Measurements from ENCODE around the gene CMTM3.
"Not testable (repeated sequence)": the region's sequence is repeated elsewhere in the genome, so short reads cannot be mapped to it uniquely, and the experiment has no call there.

CMTM3 gene

DNA sequence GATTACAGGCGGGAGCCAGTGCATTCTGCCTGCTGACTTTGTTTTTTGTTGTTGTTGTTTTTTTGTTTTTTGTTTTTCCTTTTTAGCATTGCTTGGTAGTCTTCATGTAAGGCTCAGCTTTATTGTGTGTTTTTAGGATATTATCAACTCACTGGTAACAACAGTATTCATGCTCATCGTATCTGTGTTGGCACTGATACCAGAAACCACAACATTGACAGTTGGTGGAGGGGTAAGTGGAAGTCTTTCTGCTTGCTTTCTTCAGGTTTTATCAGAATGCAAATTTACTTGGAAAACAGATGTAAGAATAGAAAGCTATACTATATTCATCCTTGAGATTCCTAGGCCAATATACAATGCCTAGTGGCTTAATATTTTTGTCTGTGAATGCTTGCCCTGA, 41.5 kb upstream of the CMTM3 start:
- Histone ChIP-seq H3K4me1 (ENCODE audit: low read depth, poor library complexity, severe bottlenecking) (peaks cover 6% of the 10 kb centered on the region), H3K36me3 (ENCODE audit: insufficient read depth) (no peaks in the 10 kb centered on the region), H4K20me1 (ENCODE audit: insufficient read depth) (no peaks in the 10 kb centered on the region), H2AFZ (ENCODE audit: low read depth) (no peak overlapping the region), H3K4me3 (IDR thresholded peaks at IDR 0.05; ENCODE audit: insufficient read depth, low read depth, low read length) (no peak overlapping the region), H3K4me2 (no peak overlapping the region), H3K27ac (no peak overlapping the region), H3K79me2 (ENCODE audit: insufficient read depth, low read depth) (peaks cover 18% of the 10 kb centered on the region; the same call in 1 of the 2 replicates), H3K27me3 (ENCODE audit: insufficient read depth, low read depth) (no peaks in the 10 kb centered on the region), H3K9ac (no peak overlapping the region)
- no peak for TF ChIP-seq CTCF (conservative IDR thresholded peaks at IDR 0.05; ENCODE audit: low read depth, low read length)

DNA sequence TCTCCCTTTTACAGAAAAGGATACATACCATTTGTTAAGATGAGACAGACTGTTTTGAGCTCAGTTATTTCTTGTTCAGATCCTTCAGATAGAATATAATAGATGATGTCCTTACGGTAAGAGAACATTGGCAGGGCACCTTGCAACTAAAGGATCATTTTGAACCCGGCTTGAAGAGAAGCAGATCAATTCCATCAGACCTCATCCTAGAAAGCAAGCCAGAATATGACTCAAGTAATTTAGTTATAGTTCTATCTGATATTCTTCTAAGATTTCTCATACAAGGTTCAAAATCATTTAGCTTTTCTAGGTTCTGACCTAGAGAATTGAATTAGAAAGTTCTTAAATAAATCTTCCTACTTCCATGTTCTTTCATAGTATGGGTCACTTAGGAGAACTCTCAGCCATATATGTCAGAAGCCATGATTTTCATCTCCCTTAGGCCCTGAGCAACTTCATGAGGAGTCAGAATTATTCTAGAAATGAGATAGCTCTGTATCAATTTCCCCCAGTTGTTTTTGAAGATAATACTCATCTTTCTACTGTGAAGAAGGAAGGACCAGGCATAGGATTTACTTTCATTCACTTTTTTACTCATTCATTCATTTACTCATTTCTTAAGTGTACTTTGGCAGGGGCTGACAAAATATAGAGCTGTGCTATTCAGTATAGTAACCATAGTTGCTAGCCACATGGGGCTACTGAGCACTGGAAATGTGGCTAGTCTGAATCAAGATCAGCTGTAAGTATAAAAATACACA, 40.8 kb upstream of the CMTM3 start:
- Histone ChIP-seq H3K36me3 (ENCODE audit: insufficient read depth) (no peaks in the 10 kb centered on the region), H3K4me2 (no peak overlapping the region), H3K4me1 (ENCODE audit: low read depth, poor library complexity, severe bottlenecking) (peaks cover 5% of the 10 kb centered on the region), H3K4me3 (IDR thresholded peaks at IDR 0.05; ENCODE audit: insufficient read depth, low read depth, low read length) (no peak overlapping the region), H3K27me3 (ENCODE audit: insufficient read depth, low read depth) (no peaks in the 10 kb centered on the region), H3K27ac (no peak overlapping the region), H3K9ac (no peak overlapping the region), H3K79me2 (ENCODE audit: insufficient read depth, low read depth) (peaks cover 10% of the 10 kb centered on the region; the same call in 1 of the 2 replicates), H4K20me1 (ENCODE audit: insufficient read depth) (no peaks in the 10 kb centered on the region), H2AFZ (ENCODE audit: low read depth) (no peak overlapping the region)
- TF ChIP-seq CTCF (conservative IDR thresholded peaks at IDR 0.05; ENCODE audit: low read depth, low read length) = no peak

DNA sequence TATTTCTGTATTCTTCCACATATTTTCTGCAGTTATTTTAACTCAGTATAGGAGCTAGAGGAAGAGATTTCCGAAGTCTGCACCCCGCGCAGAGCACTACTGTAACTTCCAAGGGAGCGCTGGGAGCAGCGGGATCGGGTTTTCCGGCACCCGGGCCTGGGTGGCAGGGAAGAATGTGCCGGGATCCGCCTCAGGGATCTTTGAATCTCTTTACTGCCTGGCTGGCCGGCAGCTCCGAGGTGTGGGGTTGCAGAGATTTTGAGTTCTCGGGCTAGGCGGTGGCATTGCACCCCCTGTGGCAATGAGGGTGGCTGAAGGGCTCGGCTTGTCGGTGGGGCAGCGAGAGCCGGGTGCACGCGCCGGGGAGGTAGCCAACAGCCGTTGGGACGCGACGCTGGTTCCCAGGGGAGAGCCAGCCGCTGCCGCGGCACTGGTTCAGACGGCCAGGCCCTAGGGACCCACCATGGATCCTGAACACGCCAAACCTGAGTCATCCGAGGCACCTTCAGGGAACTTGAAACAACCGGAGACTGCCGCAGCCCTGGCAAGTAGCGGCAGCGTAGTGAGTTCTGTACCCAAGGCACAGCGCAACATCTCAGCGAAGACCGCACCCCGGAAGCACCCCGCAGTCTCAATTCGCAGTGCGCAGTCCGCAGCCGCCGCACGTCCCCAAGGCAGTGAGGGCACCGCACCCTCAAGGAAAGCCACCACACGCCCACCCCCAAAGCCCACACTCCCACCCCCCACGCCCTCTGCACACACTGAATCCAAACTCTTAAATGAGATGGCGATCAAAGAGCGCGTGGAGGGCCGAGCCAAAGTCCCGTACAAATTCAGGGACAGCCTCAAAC, 38.2 kb upstream of the CMTM3 start, which contains the start of gene CMTM1:
Gene CMTM1 (plus strand): TSS at position 389 of the 851 bp plus-strand sequence. CDS start 75 bp downstream, at position 464.
- Histone ChIP-seq H3K9ac (no peak within 1 kb of the TSS), H3K4me3 (IDR thresholded peaks at IDR 0.05; ENCODE audit: insufficient read depth, low read depth, low read length) (no peak within 1 kb of the TSS), H4K20me1 (ENCODE audit: insufficient read depth) (no peaks in the 10 kb centered on the region), H2AFZ (ENCODE audit: low read depth) (no peak within 1 kb of the TSS), H3K36me3 (ENCODE audit: insufficient read depth) (no peaks in the 10 kb centered on the region), H3K27ac (no peak within 1 kb of the TSS), H3K4me2 (no peak within 1 kb of the TSS), H3K79me2 (ENCODE audit: insufficient read depth, low read depth) (no peaks in the 10 kb centered on the region), H3K4me1 (ENCODE audit: low read depth, poor library complexity, severe bottlenecking) (no peaks in the 10 kb centered on the region), H3K27me3 (ENCODE audit: insufficient read depth, low read depth) (no peaks in the 10 kb centered on the region)
- TF ChIP-seq CTCF (conservative IDR thresholded peaks at IDR 0.05; ENCODE audit: low read depth, low read length) = no peak

DNA sequence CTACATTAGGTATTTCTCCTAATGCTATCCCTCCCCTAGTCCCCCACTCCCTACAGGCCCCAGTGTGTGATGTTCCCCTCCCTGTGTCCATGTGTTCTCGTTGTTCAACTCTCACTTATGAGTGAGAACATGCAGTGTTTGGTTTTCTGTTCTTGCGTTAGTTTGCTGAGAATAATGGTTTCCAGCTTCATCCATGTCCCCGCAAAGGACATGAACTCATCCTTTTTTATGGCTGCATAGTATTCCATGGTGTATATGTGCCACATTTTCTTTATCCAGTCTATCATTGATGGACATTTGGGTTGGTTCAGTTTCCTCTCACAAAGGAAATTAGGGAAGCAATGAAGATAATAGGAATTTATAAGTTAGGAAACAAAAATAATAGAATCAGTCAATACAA, 37.2 kb upstream of the CMTM3 start:
- H2AFZ ChIP-seq (ENCODE audit: low read depth); H3K27me3 ChIP-seq (ENCODE audit: insufficient read depth, low read depth); H3K36me3 ChIP-seq (ENCODE audit: insufficient read depth); H3K4me3 ChIP-seq (IDR thresholded peaks at IDR 0.05; ENCODE audit: insufficient read depth, low read depth, low read length); H3K4me2 ChIP-seq; H3K9ac ChIP-seq; H3K27ac ChIP-seq; H4K20me1 ChIP-seq (ENCODE audit: insufficient read depth); H3K79me2 ChIP-seq (ENCODE audit: insufficient read depth, low read depth); H3K4me1 ChIP-seq (ENCODE audit: low read depth, poor library complexity, severe bottlenecking): not testable (repeated sequence)
